Measurements from ENCODE around the gene PPY. TPM values are rescaled to one million over a fixed set of nuclear protein-coding genes. Genes with fewer than 3 reads are reported as not detected.

PPY gene
- total RNA-seq, 1 experiment from 2014 or later = not detected

GRCh38 chr17:43962479-43962878 lies 20.2 kb upstream of the PPY start:
- H3K23me2 ChIP-seq (ENCODE audit: insufficient read length, low read depth, low read length, poor library complexity, severe bottlenecking) = no peaks in the 10 kb centered on the region
- no peak overlapping the region for H4K8ac ChIP-seq (replicated peaks; ENCODE audit: insufficient read length, low read depth, low read length)
- H3T11ph ChIP-seq (ENCODE audit: low read length) = no peak overlapping the region
- TF ChIP-seq CTCF (conservative IDR thresholded peaks at IDR 0.05) = no peak
- Mint-ChIP-seq H3K36me3 (ENCODE audit: insufficient read depth in 1 of 3, low read depth in 3 of 3) (no peaks in the 10 kb centered on the region), H3K27ac (no peak overlapping the region), H3K4me1 (no peaks in the 10 kb centered on the region), H3K27me3 (ENCODE audit: low read depth) (peaks cover 15% of the 10 kb centered on the region), H3K4me3 (no peak overlapping the region), H3K9me3 (no peaks in the 10 kb centered on the region; a peak in 1 of 5 replicates)
- H3K79me1 ChIP-seq (ENCODE audit: insufficient read depth, low read depth, low read length, poor library complexity, severe bottlenecking) = no peaks in the 10 kb centered on the region
- no peak overlapping the region for H3K27ac ChIP-seq (ENCODE audit: insufficient read length, low read depth, low read length)
- H3K56ac ChIP-seq (ENCODE audit: insufficient read length, low read depth, low read length) = no peak overlapping the region
- H2AK5ac ChIP-seq (ENCODE audit: insufficient read length, low read length) = no peak overlapping the region
- no peak overlapping the region for H3K4me2 ChIP-seq (ENCODE audit: insufficient read depth, insufficient read length, low read length)
- H2BK20ac ChIP-seq (ENCODE audit: low read depth, low read length, poor library complexity, severe bottlenecking) = no peak overlapping the region
- no peak overlapping the region for H3K4ac ChIP-seq (ENCODE audit: low read depth, low read length)
- DNase-seq = no peak
- no peak overlapping the region for H2BK120ac ChIP-seq (ENCODE audit: low read depth, low read length, poor library complexity, severe bottlenecking)
- no peak overlapping the region for H3K23ac ChIP-seq (ENCODE audit: insufficient read length, low read depth, low read length)
- no peaks in the 10 kb centered on the region for H3K9me3 ChIP-seq (ENCODE audit: control insufficient read depth, low read depth, low read length)
- H3K79me2 ChIP-seq (ENCODE audit: insufficient read depth, low read length) = no peaks in the 10 kb centered on the region
- no CpG with 5 or more reads among the region's 7 CpGs for WGBS (ENCODE audit: extremely low coverage, insufficient read length, low lambda C conversion rate)
- no peak overlapping the region for H3K9ac ChIP-seq (ENCODE audit: extremely low read depth, insufficient read length, low read length)
- H3K27me3 ChIP-seq (ENCODE audit: insufficient read depth, low read length) = no peaks in the 10 kb centered on the region
- H2BK5ac ChIP-seq (ENCODE audit: insufficient read length, low read length) = no peak overlapping the region
- H3K18ac ChIP-seq (ENCODE audit: insufficient read length, low read depth, low read length) = no peak overlapping the region
- no peak overlapping the region for H4K5ac ChIP-seq (ENCODE audit: insufficient read length, low read depth, low read length)
- no peak overlapping the region for H4K91ac ChIP-seq (ENCODE audit: insufficient read length, low read depth, low read length)
- H3K14ac ChIP-seq (ENCODE audit: insufficient read depth, low read length) = no peak overlapping the region
- H4K20me1 ChIP-seq (ENCODE audit: control insufficient read depth, insufficient read depth, insufficient read length) = no peaks in the 10 kb centered on the region
- no peak overlapping the region for H2BK12ac ChIP-seq (ENCODE audit: insufficient read length, low read depth, low read length)
- H3K4me1 ChIP-seq (ENCODE audit: insufficient read depth, low read length) = no peaks in the 10 kb centered on the region
- no peak overlapping the region for H2AFZ ChIP-seq (ENCODE audit: low read length)
- no peak overlapping the region for H2BK15ac ChIP-seq (ENCODE audit: low read depth, low read length)

Data from H9 (cell line).